Peyer's patch (tissue), 4 donors: Measurements from ENCODE around the gene RNF224. TPM values are rescaled to one million over a fixed set of nuclear protein-coding genes. Genes with fewer than 3 reads are reported as not detected.
"Not testable (repeated sequence)": the region's sequence is repeated elsewhere in the genome, so short reads cannot be mapped to it uniquely, and the experiment has no call there.

Source experiments
- DNase-seq, 3 donors: peaks; one replicate each; pipeline ENCODE4 v3.0.0-alpha.2; 2017 to 2019
- H3K27ac ChIP-seq, 4 donors: fragments of 200-600 bp; sonication (generic); one replicate each; pipeline ENCODE4 v1.5.1; 2016 to 2019
- H3K27me3 ChIP-seq, 2 donors: fragments of 200-600 bp; sonication (generic); one replicate each; pipeline ENCODE4 v1.5.1; 2019
- H3K36me3 ChIP-seq, 3 donors: fragments of 200-600 bp; sonication (generic); one replicate each; pipeline ENCODE4 v1.5.1; 2016 to 2019
- H3K4me1 ChIP-seq, 4 donors: fragments of 200-600 bp; sonication (generic); one replicate each; pipeline ENCODE4 v1.5.1; 2016 to 2019
- H3K4me3 ChIP-seq, 4 donors: fragments of 200-600 bp; sonication (generic); 1 replicate in 3 of 4; 2 replicates in 1 of 4; pipeline ENCODE4 v1.5.1; 2016 to 2019; ENCODE audit warnings: mild to moderate bottlenecking in 1 of 4
- H3K9me3 ChIP-seq, 4 donors: fragments of 200-600 bp; sonication (generic); one replicate each; pipeline ENCODE4 v1.5.1; 2016 to 2019; ENCODE audit warnings: mild to moderate bottlenecking in 1 of 4
- POLR2A ChIP-seq, 2 donors: fragments of 450-650 bp; IDR thresholded peaks; one replicate each; pipeline ENCODE4 v1.5.1; 2017; ENCODE audit warnings: antibody characterized with exemption in 2 of 2, mild to moderate bottlenecking in 2 of 2, moderate library complexity in 2 of 2
- total RNA-seq, 4 donors: library from RNA; depleted of rRNA; stranded (reverse); fragments of >200 nt; gene quantifications; one replicate each; pipeline ENCODE4 v1.1.0, GENCODE V29; 2016
- TF ChIP-seq, protein P1 (sequence below), 6 experiments: fragments of 450-650 bp in 4 of 6; fragments of 200-600 bp in 2 of 6; sonication (generic) in 1 of 6; IDR thresholded peaks; one replicate each; pipeline ENCODE4 v1.5.1; 2017 to 2019; ENCODE audit warnings: antibody characterized with exemption in 6 of 6, mild to moderate bottlenecking in 3 of 6, moderate library complexity in 1 of 6

The RNF224 gene
- total RNA-seq, 4 donors from 2014 or later = not detected

DNA sequence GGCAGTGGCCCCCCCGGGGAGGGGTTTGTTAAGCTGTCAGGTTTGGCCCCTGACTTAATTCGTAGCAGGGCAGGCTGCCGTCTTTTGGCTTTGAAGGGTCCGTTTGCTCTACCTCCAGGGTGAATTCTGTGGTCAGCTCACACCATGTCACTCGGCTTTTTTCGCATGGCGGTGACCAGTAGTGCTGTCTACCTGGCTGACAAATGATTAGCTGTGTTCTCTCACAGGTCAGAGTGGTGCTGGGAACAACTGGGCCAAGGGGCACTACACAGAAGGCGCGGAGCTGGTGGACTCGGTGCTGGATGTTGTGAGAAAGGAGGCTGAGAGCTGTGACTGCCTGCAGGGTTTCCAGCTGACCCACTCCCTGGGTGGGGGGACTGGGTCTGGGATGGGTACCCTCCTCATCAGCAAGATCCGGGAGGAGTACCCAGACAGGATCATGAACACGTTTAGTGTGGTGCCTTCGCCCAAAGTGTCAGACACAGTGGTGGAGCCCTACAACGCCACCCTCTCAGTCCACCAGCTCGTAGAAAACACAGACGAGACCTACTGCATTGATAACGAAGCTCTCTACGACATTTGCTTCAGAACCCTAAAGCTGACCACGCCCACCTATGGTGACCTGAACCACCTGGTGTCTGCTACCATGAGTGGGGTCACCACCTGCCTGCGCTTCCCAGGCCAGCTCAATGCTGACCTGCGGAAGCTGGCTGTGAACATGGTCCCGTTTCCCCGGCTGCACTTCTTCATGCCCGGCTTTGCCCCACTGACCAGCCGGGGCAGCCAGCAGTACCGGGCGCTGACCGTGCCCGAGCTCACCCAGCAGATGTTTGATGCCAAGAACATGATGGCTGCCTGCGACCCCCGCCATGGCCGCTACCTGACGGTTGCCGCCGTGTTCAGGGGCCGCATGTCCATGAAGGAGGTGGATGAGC is 15.2 kb downstream of the RNF224 start:
- Histone ChIP-seq H3K4me3 (peak overlapping the region; percentile 70 to 99 (median 86)), H3K27me3 (no peaks in the 10 kb centered on the region), H3K36me3 (peaks cover 0 to 19% (median 0%) of the 10 kb centered on the region in 3 donors), H3K4me1 (peaks cover 0 to 45% (median 2%) of the 10 kb centered on the region in 4 donors), H3K27ac (peak overlapping the region in 3 of 4 donors; percentile 93 to 100 (median 95)), H3K9me3 (no peaks in the 10 kb centered on the region)
- TF ChIP-seq, protein P1, sequence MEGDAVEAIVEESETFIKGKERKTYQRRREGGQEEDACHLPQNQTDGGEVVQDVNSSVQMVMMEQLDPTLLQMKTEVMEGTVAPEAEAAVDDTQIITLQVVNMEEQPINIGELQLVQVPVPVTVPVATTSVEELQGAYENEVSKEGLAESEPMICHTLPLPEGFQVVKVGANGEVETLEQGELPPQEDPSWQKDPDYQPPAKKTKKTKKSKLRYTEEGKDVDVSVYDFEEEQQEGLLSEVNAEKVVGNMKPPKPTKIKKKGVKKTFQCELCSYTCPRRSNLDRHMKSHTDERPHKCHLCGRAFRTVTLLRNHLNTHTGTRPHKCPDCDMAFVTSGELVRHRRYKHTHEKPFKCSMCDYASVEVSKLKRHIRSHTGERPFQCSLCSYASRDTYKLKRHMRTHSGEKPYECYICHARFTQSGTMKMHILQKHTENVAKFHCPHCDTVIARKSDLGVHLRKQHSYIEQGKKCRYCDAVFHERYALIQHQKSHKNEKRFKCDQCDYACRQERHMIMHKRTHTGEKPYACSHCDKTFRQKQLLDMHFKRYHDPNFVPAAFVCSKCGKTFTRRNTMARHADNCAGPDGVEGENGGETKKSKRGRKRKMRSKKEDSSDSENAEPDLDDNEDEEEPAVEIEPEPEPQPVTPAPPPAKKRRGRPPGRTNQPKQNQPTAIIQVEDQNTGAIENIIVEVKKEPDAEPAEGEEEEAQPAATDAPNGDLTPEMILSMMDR (IDR thresholded peaks at IDR 0.05) = no peak
- peak in 1 of 2 donors; percentile 24 for TF ChIP-seq POLR2A (IDR thresholded peaks at IDR 0.05)
- no peak for DNase-seq

DNA sequence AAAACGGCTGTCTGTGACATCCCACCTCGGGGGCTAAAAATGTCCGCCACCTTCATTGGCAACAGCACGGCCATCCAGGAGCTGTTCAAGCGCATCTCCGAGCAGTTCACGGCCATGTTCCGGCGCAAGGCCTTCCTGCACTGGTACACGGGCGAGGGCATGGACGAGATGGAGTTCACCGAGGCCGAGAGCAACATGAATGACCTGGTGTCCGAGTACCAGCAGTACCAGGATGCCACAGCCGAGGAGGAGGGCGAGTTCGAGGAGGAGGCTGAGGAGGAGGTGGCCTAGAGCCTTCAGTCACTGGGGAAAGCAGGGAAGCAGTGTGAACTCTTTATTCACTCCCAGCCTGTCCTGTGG is 15.9 kb downstream of the RNF224 start:
- not testable (repeated sequence) for H3K27me3 ChIP-seq, DNase-seq, H3K9me3 ChIP-seq
- Histone ChIP-seq H3K4me1 (peaks cover 0 to 38% (median 0%) of the 10 kb centered on the region in 4 donors), H3K27ac (peak overlapping the region in 1 of 4 donors; percentile 30), H3K4me3 (peak overlapping the region in 2 of 4 donors; percentile 70 to 99), H3K36me3 (peaks cover 0 to 19% (median 0%) of the 10 kb centered on the region in 3 donors)

DNA sequence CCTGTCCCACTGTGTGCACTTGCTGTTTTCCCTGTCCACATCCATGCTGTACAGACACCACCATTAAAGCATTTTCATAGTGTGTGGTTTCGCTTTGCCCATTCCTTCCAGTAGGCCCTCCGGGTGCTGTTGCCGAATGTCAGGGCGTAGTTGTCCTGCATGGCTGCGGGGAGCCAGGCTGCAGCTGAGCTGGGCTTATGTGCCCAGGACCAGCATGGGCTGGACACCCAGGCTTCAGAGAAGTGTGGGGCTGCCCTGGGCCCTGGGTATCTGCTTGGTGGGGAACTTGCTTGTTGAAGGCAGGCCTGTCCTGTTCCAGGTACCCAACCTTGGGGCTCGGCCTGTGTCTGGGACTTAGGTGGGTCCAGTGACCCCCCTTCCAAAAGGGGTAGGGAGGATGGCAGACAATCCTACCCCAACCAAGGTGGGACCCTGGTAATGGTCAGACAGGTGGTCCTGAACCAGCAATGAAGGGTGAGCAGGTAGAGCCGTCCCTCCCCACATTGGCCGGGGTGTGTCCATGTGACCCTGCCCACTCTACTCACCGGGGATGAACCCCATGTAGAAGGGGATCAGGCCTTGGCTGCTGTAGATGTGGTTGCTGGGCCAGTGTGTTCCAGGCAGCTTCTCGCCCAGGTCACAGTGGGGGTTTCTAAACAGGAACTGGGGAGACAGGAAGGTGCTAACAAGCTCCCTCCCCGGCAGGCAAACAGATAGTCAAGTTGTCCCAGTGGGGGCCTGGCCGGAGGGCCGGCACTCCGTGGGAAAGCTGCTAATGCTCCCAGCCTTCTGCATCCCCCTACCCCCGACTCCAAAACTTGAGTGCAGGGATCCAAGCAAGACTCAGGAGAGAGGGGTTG is 16.6 kb downstream of the RNF224 start:
- Histone ChIP-seq H3K4me3 (peak overlapping the region in 2 of 4 donors; percentile 70 to 99), H3K27ac (peak overlapping the region in 1 of 4 donors; percentile 30)
- no peak for DNase-seq

DNA sequence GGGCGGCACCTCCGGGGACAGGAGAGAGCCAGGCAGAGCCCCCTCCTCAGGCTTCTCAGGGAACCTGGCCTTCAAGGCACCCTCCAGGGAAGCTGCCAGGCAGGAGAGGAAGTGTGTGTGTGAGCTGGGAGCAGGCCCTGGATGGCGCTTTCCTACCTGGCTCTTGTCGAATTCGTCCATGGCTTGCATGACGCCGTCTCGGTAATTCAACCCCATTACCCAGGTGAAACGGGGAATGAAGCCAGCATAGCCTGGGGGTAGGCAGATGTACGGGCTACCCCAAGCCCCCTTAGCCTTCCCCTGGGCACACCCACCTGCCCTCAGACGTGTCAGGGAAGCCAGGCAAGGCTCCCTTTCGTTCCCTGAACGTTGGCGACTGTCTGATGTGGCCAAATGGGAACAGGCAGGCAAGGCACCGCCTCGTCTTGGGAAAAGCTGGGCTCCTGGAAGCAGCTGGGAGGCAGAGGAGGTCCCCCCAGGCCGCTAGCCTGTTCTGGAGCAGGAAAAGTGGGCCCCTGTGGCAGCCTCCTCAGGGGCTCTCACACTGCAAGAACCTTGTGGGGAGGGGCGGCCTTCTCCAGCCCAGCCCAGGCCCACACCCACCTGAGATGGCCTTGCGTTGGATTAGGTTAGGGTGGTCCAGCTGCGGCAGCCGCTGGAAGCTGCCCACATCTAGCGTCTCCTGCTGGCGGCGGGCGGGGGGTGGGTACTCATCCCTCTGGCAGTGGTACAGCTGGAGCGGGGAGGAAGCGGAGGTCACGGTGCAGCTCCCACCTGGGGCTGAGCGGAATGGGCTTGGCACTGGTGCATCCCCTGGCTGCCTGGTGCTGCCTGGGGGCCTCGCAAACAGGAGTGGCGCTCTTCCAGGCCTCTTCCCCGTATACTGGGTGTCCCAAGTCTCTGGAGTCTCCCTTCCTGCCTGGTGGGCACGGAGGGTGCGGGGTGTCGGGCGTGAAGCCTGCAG is 17.5 kb downstream of the RNF224 start:
- no peak overlapping the region for H3K4me3 ChIP-seq
- H3K4me1 ChIP-seq = peaks cover 0 to 25% (median 0%) of the 10 kb centered on the region in 4 donors
- no peaks in the 10 kb centered on the region for H3K9me3 ChIP-seq
- DNase-seq = no peak
- H3K36me3 ChIP-seq = peaks cover 0 to 19% (median 0%) of the 10 kb centered on the region in 3 donors
- TF ChIP-seq, protein P1 (IDR thresholded peaks at IDR 0.05) = no peak
- TF ChIP-seq POLR2A (IDR thresholded peaks at IDR 0.05) = no peak
- no peaks in the 10 kb centered on the region for H3K27me3 ChIP-seq
- H3K27ac ChIP-seq = peak overlapping the region in 1 of 4 donors; percentile 8

More for the DNA sequence above, 16.6 kb downstream of the RNF224 start:
- Histone ChIP-seq H3K4me1 (peaks cover 0 to 34% (median 0%) of the 10 kb centered on the region in 4 donors), H3K27me3 (no peaks in the 10 kb centered on the region), H3K9me3 (no peaks in the 10 kb centered on the region), H3K36me3 (peaks cover 0 to 19% (median 0%) of the 10 kb centered on the region in 3 donors)
- TF ChIP-seq POLR2A (IDR thresholded peaks at IDR 0.05) = peak; percentile 9 to 19
- TF ChIP-seq, protein P1 (IDR thresholded peaks at IDR 0.05) = no peak

DNA sequence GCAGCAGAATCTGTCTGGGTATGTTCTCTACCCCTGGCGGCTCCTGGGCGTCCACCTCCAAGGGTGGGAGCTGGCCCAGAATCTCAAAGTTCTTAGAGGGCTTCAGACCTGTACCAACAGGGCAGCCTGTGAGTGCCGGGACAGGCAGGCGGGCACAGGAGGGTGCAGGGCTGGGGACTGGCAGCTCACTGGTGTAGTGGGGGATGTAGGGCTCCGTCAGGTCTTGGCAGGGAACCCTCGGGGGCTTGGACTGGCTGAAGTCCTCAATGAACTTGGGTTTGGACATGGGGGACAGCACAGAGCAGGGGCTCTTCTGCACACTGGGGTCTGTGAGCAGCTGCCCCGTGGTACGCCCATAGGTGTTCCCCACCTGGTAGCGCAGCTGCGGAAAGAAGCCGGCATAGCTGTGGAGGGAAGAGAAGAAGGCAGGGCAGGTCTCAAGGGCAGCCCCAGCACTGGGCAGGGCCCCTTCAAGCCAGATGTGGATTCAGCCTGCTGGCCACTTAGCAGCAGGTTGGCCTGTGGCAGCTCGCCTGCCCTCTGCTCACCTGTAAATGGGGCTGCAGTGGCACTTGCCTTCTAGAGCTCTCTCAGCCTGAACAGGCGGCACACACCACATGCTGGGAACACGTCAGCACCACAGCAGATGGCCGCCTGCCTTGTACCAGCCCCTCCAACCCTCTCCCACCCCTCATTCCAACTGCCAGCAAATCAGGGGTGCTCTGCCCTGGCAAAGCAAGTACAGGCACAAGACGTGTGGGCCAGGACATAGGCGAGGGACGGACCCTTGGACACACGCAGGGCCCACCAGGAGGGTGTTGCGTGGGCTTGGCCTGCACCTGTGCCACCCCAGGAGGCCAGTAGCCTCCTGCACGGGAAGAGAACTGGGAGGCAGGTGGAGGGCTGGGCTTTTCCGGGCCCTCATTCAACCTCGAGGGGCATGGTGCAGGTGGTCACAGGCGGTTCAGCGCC is 18.4 kb downstream of the RNF224 start:
- TF ChIP-seq POLR2A (IDR thresholded peaks at IDR 0.05) = no peak
- Histone ChIP-seq H3K27ac (no peak overlapping the region), H3K36me3 (peaks cover 0 to 19% (median 0%) of the 10 kb centered on the region in 3 donors), H3K9me3 (no peaks in the 10 kb centered on the region), H3K4me1 (peaks cover 0 to 22% (median 0%) of the 10 kb centered on the region in 4 donors), H3K27me3 (no peaks in the 10 kb centered on the region), H3K4me3 (no peak overlapping the region)
- DNase-seq = no peak
